GM19452 (cell line): ENCODE results near the gene RANBP1.
"Not testable (repeated sequence)": the region's sequence is repeated elsewhere in the genome, so short reads cannot be mapped to it uniquely, and the experiment has no call there.

Experiments
- ATAC-seq: cut with Tn5 transposase; IDR thresholded peaks from one replicate; pipeline ENCODE4 v1.9.1; 2021; ENCODE audit not compliant: unreplicated experiment

The RANBP1 gene

DNA sequence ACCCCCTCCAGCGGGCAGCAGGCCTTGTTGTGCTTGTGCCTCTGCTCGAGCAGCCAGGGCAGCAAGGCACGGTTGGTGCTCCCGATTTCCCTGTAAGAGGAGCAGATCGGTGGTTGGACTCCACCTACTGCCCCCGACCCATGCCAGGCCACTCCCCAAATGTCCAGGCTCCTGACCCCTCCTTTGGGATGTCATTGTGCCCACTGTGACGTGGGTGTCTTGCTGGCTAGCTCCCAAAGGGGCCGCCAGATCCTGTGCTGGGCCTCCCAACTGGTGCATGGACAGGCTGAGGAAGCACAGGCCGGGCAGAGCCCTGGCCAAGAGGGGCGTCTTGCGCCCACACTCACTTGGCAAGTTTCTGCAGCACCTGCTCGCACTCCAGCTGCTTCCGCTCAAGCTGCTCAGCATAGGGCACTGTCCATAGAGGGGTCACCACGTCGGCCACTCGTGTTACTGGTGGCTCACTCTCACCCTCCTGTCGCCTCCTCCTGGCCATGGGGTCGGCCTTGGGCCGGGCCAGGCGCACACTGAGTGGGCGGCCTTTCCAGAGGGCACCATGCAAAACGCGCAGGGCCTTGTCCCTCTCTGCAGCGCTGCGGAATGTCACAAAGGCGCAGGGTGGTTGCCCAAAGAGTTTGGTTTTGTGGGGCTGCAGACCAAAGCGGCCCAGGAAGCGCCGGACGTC is at the start of gene RANBP1:
Gene RANBP1, plus strand, starts transcription at position 414 of the 685 bp plus-strand sequence. Its CDS starts 81 bp downstream, at position 495.
- no peak for ATAC-seq

DNA sequence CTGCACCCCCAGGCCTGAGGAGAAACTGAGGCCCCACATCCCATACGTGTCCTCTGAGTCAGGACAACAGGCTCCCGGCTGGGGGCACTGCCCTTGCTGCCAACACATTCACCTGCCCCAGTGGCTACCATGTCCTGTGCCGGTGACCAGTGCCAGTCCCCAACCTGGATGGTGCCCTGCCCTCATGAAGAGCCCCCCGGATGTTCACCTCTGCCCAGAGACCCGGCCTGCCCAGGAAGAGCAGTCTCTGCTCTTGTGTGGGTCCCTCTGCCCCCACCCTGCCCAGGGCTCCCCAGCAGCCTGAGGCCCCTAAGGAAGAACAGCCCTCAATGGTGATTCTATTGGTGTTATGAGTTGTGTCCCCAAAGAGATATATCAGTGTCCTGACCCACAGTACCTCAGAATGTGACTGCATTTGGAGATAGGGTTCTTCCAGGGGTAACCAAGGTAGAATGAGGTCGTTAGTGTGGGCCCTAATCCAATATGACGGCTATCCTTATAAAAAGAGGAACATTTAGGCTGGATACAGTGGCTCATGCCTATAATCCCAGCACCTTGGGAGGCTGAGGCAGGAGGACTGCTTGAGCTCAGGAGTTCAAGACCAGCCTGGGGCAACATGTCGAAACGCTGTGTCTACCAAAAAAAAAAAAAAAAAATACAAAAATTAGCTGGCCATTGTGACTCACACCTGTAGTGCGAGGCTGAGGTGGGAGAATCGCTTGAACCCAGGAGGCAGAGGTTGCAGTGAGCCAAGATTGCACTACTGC is 49.1 kb upstream of the RANBP1 start:
- no peak for ATAC-seq

DNA sequence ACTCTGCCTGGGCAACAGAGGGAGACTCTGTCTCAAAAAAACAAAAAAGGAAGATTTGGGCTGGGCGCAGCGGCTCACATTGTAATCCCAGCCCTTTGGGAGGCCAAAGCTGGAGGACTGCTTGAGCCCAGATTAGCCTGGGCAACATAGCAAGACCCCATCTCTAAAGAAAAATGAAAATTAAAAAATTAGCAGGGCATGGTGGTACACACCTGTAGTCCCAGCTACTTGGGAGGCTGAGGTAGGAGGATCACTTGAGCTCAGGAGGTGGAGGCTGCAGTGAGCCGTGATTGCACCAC is 48.6 kb upstream of the RANBP1 start:
- not testable (repeated sequence) for ATAC-seq

DNA sequence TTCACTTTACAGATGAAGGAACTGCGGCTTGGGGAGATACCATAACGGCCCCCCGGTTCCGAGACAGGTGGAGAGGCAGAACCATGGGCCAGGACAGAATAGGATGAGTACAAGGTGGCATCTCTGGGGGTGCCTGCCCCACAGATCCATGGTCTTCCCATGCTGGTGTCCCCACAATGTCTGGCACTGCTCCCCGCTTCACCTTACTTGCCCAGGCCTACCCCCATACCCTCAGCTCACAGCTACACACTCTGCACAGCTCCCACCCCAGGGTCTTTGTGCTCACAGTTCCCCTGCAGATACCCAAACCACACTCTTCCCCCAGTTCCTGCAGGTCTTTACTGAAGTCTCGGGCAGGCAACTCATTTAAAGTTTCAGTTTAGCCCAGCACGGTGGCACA is 47.3 kb upstream of the RANBP1 start:
- no peak for ATAC-seq

DNA sequence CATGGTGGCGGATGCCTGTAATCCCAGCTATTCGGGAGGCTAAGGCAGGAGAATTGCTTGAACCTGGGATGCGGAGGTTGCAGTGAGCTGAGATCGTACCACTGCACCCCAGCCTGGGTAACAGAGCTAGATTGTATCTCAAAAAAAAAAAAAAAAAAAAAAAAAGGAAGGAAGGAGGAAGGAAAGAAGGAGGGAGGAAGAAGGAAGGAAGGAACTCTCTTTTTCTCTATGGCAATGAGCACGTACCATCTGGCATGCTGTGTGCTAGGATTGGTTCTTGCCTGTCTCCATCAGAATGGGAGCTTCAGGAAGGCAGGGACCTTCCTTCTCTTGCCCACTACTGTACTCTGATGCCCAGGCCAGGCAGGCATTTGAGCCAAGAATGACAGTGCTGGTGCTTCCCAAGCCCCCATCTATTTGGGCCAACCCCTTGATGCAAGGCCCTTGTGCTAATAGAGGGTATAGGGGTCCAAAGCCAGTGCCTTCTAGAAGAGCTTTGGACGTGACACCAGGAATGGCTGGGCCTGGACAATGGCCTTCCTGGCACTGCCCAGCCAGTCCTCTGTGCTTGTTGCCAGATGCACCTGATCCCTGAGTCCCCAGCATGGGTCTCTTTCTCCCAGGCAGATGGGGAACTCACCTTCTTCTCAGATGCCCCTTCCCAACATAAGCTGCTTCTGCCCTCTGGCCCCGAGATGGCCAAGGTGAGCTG is 46.4 kb upstream of the RANBP1 start:
- no peak for ATAC-seq

DNA sequence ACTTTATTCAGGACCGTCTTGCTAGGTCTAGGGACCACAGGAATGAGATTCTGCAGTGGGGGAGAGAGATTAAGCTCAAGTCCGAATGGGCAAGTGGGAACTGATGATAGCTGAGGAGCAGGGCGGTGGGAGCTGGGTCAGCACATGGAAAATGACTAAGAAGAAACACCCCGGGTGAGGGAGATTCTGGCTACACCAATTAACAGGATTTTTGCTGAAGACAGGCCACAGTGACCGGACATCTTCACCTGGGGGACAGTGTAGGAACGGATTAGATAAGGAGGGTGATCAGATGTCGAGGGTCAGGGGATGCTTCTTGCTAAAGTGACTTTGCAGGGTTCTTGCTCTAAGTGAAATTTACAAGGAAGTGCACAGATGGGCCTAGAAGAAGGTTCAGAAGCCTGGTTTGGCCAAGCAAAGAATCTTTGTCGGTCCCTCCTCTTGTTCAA is 44.4 kb upstream of the RANBP1 start:
- ATAC-seq: no peak

DNA sequence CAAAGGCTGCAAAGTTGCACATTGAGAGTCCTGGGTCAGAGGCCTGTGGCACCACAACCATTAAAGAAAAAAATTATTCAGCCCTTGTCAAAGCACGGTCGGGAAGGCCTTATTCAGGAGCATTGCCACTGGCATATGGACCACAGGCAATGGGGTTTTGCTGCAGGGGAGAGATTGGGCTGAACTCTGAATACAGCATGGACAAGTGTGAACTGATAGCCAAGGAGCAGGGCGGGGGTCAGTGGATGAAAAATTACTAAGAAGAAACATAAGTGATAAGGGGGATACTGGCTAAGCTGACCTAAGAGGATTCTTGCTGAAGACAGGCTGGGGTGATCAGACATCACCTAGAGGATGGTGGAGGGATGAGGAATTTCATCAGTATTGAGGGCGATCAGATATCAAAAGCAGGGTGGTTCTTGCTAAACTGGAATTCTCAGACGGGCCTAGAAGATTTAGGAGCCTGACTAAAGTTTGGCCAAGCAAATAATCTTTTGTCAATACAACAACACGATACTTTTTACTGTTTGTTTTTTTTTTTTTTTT is 39.2 kb upstream of the RANBP1 start:
- no peak for ATAC-seq

DNA sequence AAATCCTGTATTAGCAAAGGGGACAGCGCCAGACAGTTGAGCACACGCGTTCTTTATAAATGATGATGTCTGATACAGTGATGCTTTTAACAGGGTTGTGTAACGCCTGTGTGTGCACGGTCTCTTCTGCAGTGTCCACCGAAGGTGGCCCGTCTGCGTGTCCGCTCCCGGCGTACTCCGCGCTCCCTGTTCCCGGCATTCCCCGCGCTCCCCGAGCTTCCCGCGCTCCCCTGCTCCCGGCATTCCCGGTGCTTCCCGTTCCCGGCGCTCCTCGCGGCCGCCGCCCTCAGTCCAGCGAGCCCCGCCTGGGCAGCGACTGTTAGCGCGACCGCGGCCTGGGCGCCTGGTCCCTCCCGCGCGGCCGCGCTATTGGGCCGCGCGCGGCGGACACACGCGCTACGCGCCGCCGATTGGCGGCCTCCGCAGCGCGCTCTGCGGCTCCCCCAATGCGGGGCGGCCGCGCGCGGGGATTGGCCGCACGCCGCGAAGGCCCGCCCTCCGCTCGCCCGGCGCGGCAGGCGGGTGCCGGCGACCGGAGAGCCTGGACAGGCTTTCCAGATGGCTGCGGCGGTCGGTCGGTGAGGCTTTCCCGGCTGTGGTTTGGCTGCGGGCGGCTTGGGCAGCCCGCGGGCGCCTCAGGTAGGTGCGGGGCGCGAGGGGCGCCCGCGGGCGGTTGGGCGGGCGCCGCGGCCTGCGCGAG is 36.0 kb upstream of the RANBP1 start, which contains the start of gene DGCR8:
Gene DGCR8, plus strand, starts transcription at position 497 of the 700 bp plus-strand sequence. CDS start 5,723 bp downstream, outside the sequence.
- ATAC-seq: peak; percentile 86

DNA sequence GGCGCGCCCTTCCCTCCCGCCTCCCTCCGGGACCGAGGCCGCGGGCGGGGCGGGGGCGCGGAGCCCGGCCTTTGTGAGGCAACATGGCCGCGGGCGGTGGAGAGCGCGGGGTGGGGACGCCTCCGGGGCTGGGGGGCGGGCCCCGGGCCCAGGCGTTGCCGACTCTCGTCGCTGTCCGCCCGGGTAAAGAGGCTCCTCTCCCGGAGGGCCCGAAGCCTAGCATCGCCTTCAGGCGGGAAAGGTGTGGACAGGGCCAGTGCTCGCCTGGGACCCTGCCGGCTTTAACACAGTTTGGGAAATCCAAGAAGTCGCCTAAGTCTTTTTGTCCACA is 35.5 kb upstream of the RANBP1 start:
- peak; percentile 74 for ATAC-seq

DNA sequence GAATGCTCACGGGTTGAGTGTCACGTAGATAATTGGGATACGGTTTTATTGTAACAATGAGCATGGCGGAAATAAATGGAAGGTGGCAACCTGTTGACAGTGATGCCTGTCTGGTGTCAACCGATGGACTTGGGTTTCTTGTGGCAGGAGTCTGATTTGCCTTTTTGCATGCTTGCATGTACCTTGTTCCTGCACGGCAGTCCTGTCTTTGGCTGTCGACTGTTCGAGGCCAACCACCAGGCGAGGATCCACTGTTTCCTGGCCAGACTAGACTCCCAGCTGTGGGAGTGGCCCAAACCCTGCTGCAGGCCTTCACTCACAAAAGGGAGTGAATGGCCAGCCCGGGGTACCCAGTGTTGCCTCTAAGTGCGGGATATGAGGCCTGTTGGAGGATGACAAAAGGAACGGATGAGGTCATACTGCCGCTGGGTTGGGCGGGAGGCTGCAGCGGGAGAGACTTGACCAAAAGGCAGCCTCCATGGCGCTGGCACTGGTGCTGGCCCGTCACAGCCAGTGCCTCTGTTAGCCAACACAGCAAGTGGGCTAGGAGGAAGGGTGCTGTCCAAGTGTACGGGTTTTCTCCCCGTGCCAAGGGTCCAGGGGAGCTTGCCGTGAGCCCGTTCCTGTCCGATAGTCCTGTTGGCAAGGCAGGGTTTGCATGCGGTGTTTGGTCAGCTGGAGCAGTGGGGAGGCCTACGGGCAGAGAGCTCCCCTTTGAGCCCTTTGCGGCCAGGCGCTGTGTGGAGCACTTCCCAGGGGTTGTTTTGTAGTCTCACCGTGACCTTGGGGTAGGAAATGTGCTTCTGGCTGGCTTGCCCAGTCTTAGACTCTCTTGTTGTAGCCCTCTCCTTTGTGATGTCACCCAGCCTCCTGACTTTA is 34.9 kb upstream of the RANBP1 start:
- ATAC-seq: no peak

DNA sequence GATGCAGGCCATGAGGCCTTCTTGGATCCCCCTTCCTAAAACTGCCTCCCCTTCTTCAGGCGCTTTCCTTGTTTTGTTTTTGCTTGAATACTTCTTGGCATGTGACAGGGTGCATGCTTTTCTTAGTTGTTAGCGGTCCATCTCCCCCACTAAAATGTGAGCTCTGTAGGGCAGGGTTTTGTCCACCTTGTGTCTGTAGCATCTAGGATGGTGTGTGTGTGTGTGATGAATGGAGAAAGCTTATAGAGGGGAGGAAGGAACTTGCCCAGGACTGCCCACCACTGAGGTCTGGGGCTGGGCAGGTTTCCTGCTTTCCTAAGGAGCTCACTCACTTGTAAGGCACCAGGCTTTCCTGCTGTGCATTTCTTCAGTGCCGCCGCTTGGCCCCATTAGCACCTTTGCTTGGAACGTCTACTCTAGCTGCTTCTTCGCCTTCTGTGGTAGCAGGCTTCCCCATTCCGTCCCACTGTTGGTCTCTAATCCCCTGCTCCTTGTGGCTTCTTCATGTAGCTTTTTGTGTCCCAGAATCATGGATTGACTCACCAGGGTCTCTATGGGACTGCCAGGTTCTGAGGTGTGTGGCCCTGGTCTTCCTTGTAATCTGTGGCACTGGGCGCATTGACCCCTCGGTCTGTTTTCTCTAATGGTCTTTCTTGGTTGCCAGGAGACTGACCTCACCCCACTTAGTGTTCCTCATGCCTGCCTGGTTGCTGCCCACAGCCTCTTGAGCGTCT is 32.6 kb upstream of the RANBP1 start:
- ATAC-seq: no peak

DNA sequence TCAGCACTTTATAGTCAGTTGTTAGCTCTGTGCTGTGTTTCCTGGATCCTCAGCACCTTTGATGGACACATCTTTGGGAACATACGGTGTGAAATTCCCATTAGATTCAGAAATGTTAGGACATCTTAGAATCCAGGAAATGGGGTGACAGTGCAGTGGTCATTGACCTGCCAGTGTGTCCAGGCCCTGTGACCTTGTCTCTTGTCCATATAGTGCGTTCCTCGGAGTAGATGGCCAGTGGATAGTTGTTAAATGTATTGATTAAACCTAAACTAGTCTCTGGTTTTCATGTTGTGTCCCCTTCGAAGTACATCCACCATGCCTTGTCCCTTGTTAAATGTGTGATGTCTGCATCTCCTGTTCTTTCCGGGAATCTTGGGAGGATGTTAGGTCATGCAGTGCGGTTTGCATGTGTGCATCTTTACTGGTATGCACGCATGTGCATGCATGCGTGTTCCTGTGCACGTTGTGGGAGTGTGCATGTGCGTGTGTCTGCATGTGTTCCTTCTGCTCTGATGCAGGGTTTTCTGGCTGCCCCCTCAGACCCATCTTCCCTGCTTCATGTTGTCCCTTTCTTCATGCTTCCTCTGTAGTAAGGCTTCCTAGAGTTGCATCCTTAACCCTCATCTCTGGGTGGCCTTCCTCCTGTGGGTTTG is 31.9 kb upstream of the RANBP1 start:
- ATAC-seq: no peak

DNA sequence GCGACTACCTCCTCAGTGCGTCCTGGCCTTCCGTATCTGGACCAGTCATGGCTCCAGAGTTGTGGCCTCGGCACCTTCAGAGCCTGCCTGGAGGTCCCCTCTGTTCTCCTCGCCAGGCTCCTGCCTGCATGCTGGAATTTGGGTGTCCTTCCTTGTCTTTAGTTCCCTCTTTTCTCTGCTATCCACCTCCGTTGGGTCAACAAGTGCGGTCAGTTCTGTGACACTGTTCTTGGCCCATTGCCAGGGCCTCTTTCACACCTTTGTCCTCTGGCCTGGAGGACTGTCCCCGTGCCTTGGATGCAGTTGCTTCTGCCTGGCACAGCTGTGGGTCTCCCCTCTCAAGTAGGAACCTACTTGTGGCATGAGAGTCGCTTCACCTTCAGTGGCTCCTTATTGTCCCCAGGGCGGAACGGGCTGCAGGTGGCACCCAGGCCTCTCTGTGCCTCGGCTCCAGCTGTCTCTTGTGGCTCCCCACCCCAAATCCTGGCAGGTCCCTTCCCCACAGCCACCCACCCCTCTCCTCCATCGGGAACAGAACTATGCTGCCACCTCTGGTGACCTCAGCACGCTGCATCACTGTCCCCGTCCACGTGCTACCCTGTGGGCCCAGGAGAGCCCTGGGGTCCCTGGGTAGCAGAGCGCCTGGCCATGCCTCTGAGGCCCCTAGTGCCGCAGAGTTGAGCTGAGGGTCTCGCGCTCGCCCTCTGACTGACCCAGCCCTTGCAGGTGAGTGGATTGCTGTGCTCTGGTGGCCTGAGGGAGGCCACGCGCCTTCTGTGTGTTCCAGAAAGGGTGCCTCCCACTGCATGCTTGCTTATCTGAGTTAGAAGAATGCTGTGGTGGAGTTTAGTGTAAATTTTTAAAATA is 31.1 kb upstream of the RANBP1 start:
- ATAC-seq: no peak

DNA sequence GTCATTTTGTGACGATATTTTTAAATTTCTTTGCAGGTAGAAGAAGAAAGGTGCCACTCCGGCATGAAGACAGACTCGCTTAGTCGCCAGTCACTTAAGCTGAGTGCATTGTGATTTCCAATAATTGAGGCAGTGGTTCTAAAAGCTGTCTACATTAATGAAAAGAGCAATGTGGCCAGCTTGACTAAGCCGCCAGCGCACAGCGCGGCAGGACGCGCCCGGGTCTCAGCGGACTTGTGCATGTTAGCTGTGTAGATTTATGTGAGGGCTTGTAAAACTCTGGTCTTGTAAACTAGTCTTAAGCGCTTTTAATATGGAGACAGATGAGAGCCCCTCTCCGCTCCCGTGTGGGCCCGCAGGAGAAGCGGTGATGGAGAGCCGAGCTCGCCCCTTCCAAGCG is 30.3 kb upstream of the RANBP1 start:
- ATAC-seq: no peak

DNA sequence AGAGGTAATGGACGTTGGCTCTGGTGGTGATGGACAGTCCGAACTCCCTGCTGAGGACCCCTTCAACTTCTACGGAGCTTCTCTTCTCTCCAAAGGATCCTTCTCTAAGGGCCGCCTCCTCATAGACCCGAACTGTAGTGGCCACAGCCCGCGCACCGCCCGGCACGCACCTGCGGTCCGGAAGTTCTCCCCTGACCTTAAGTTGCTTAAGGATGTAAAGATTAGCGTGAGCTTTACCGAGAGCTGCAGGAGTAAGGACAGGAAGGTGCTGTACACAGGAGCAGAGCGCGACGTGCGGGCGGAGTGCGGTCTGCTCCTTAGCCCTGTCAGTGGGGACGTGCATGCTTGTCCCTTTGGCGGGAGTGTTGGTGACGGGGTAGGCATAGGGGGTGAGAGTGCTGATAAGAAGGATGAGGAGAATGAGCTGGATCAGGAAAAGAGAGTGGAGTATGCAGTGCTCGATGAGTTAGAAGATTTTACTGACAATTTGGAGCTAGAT is 29.8 kb upstream of the RANBP1 start:
- ATAC-seq: no peak

DNA sequence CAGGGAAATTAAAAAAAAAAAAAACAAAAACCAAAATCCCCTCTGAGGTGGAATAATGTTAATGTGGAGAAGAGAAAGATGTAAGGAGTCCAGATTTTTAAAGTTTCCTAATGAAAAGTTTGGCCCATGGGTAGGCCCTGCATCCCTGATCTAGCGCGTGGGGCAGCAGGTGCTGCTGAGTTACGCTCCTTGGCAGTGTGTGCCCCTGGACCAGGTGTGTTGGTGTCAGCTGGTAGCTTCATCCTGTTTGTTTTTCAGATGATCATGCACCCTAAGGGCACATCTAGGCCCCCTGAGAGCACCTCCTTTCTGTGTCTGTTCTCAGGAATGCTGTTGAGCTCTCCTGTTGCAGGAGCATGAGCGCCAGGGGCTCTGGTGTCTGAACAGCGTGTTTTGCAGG is 29.1 kb upstream of the RANBP1 start:
- ATAC-seq: no peak

DNA sequence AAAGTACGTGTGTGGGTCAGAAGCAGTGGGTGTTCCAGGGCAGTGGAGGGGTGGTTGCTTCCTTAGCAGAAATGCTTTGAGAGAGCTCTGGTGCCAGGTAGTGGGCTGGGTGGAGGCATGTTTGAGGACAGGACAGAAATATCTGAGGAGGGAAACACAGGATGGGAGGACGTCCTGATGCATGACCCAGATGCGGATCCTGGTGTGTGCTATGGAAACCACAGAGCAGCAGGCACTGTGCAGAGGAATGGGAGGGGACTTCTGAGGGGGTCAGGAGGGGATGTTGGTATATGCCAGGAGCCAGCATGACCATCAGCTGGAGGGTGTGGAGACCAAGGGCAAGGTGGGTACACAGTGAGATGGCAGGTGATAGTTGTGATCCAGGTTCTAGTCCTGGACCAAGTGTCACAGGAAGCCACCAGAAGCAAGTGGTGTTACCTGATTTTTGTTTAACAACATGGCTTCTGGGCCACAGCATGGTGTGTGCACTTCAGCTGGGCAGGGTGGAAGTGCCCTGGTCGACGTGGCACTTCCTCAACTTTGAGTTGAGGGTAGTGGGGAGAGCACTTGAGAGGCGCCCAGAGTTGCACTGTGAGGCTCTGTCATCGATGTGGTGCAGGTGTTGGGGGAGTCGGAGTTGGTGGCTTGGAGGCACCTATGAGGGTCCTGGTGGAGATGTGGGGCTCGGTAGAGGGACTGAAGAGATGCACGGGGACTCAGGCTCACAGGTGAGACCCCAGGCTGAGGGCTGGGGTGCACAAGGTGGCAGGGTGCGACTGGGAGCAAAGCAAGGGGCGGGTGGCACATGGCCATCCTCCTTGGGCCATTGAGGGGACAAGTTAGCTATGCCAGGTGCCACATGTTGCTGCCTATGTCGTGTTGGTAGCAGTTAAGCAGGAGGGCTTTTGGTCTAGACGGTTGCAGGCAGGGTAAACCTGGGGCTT is 28.3 kb upstream of the RANBP1 start:
- ATAC-seq: no peak
